C4-2B (cell line): ENCODE data around the gene HSBP1.

Experiments used
- ZFX ChIP-seq: fragments of 450-650 bp; IDR thresholded peaks from 2 replicates; pipeline ENCODE4 v1.6.1; 2017
- TF ChIP-seq, protein P1 (sequence below): fragments of 450-650 bp; conservative IDR thresholded peaks from 2 replicates; pipeline ENCODE4 v1.5.1; 2017; ENCODE audit warnings: mild to moderate bottlenecking

DNA sequence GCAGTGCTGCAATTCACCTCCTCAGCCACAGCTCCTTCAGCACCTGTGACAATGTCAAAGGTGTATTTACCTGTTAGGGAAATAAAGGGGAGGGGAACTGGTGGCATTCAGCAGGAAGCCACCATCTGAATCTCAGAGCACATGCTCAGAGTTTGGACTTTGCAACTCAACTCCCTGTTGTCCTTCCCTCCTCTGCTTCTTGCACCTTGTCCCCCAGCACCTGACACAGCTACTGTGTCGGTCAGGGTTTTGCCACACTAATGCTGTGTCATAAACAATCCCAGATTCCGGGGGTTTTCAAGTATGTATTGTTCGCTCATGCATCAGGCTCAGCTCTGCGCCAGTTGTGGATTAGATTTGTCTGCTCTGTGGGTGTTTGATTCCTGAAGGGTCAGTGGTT is 43.7 kb downstream of the HSBP1 start:
- TF ChIP-seq, protein P1, sequence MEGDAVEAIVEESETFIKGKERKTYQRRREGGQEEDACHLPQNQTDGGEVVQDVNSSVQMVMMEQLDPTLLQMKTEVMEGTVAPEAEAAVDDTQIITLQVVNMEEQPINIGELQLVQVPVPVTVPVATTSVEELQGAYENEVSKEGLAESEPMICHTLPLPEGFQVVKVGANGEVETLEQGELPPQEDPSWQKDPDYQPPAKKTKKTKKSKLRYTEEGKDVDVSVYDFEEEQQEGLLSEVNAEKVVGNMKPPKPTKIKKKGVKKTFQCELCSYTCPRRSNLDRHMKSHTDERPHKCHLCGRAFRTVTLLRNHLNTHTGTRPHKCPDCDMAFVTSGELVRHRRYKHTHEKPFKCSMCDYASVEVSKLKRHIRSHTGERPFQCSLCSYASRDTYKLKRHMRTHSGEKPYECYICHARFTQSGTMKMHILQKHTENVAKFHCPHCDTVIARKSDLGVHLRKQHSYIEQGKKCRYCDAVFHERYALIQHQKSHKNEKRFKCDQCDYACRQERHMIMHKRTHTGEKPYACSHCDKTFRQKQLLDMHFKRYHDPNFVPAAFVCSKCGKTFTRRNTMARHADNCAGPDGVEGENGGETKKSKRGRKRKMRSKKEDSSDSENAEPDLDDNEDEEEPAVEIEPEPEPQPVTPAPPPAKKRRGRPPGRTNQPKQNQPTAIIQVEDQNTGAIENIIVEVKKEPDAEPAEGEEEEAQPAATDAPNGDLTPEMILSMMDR: no peak
- no peak for TF ChIP-seq ZFX
